NCI-H774 (cell line): Measurements from ENCODE around the gene MRPS25.
"Not testable (repeated sequence)": the region's sequence is repeated elsewhere in the genome, so short reads cannot be mapped to it uniquely, and the experiment has no call there.

Experiments used
- DNase-seq: peaks from one replicate; lab custom pipeline; 2025; lab: John Stamatoyannopoulos, UW

MRPS25 gene

GRCh38 chr3:15043408-15044171, 21.5 kb downstream of the MRPS25 start:
- no peak for DNase-seq

- DNase-seq = no peak
Observed at GRCh38 chr3:15042936-15043335, 22.2 kb downstream of the MRPS25 start.

- DNase-seq = no peak
Observed at GRCh38 chr3:15041950-15042349, 23.2 kb downstream of the MRPS25 start.

GRCh38 chr3:15040844-15041243, 24.3 kb downstream of the MRPS25 start:
- no peak for DNase-seq

- DNase-seq = no peak
Observed at GRCh38 chr3:15038306-15038705, 26.8 kb downstream of the MRPS25 start.

GRCh38 chr3:15033103-15033502, 32.0 kb downstream of the MRPS25 start:
- no peak for DNase-seq

GRCh38 chr3:15032650-15033049, 32.5 kb downstream of the MRPS25 start:
- no peak for DNase-seq

GRCh38 chr3:15029625-15030024, 35.5 kb downstream of the MRPS25 start:
- DNase-seq = no peak

GRCh38 chr3:15023719-15024118, 41.4 kb downstream of the MRPS25 start:
- no peak for DNase-seq

GRCh38 chr3:15023249-15023648, 41.9 kb downstream of the MRPS25 start:
- DNase-seq = no peak

GRCh38 chr3:15017191-15017590, 47.9 kb downstream of the MRPS25 start:
- no peak for DNase-seq

GRCh38 chr3:15015456-15015855, 49.7 kb downstream of the MRPS25 start:
- no peak for DNase-seq

GRCh38 chr3:15014606-15015328, 50.3 kb downstream of the MRPS25 start:
- no peak for DNase-seq

- DNase-seq = no peak
Observed at GRCh38 chr3:15011174-15011573, 53.9 kb downstream of the MRPS25 start.

GRCh38 chr3:15010664-15011063, 54.5 kb downstream of the MRPS25 start:
- DNase-seq = no peak

GRCh38 chr3:15009167-15009566, 55.9 kb downstream of the MRPS25 start:
- no peak for DNase-seq

GRCh38 chr3:15007681-15008141, 57.4 kb downstream of the MRPS25 start:
- DNase-seq = peak; percentile 76

GRCh38 chr3:14999182-14999581, 65.9 kb downstream of the MRPS25 start:
- DNase-seq = not testable (repeated sequence)
